ENCODE measurements around the gene ZFP3. TPM values are rescaled to one million over a fixed set of nuclear protein-coding genes. Genes with fewer than 3 reads are reported as not detected.
"Not testable (repeated sequence)": the region's sequence is repeated elsewhere in the genome, so short reads cannot be mapped to it uniquely, and the experiment has no call there.

The ZFP3 gene
- polyA plus RNA-seq, 1 experiment = 2.0 TPM

- Histone ChIP-seq H3K27me3 (ENCODE audit: control insufficient read depth, insufficient read depth, low read length) (peaks cover 1% of the 10 kb centered on the region; the same call in 1 of the 2 replicates), H3K4me3 (ENCODE audit: low read depth, low read length) (no peak overlapping the region), H3K36me3 (ENCODE audit: control insufficient read depth, insufficient read depth, low read length) (no peaks in the 10 kb centered on the region)
- POLR2A ChIA-PET = interaction anchor here (0.6 kb wide), 1 partner anchor 30 kb away, joined by 6 read pairs; no protein-coding TSS in a partner anchor
- no peak for TF ChIP-seq CTCF (IDR thresholded peaks at IDR 0.05; ENCODE audit: insufficient read depth, low read depth, low read length)
- no peak for DNase-seq (ENCODE audit: low read depth)
- CTCF ChIA-PET = interaction anchor here (0.7 to 1.9 kb wide), 3 partner anchors 9 to 27 kb away, joined by 3 to 5 read pairs (median 3); no protein-coding TSS in a partner anchor
These were observed 22.7 kb upstream of the ZFP3 start for GRCh38 chr17:5055543-5055942.

GRCh38 chr17:5065227-5065744 lies 13.0 kb upstream of the ZFP3 start:
- TF ChIP-seq CTCF (IDR thresholded peaks at IDR 0.05; ENCODE audit: insufficient read depth, low read depth, low read length) = no peak
- ChIA-PET CTCF (no interaction called here), POLR2A (no interaction called here)
- Histone ChIP-seq H3K36me3 (ENCODE audit: control insufficient read depth, insufficient read depth, low read length) (no peaks in the 10 kb centered on the region), H3K27me3 (ENCODE audit: control insufficient read depth, insufficient read depth, low read length) (peaks cover 6% of the 10 kb centered on the region; the same call in 1 of the 2 replicates), H3K4me3 (ENCODE audit: low read depth, low read length) (no peak overlapping the region)
- no peak for DNase-seq (ENCODE audit: low read depth)

GRCh38 chr17:5068236-5068635 lies 10.0 kb upstream of the ZFP3 start:
- ChIA-PET CTCF (interaction anchor here (0.8 kb wide), 1 partner anchor 38 kb away, joined by 3 read pairs; no protein-coding TSS in a partner anchor), POLR2A (no interaction called here)
- Histone ChIP-seq H3K36me3 (ENCODE audit: control insufficient read depth, insufficient read depth, low read length) (no peaks in the 10 kb centered on the region), H3K4me3 (ENCODE audit: low read depth, low read length) (no peak overlapping the region), H3K27me3 (ENCODE audit: control insufficient read depth, insufficient read depth, low read length) (peaks cover 5% of the 10 kb centered on the region; the same call in 1 of the 2 replicates)
- TF ChIP-seq CTCF (IDR thresholded peaks at IDR 0.05; ENCODE audit: insufficient read depth, low read depth, low read length) = no peak
- no peak for DNase-seq (ENCODE audit: low read depth)

GRCh38 chr17:5069724-5070123 lies 8.5 kb upstream of the ZFP3 start:
- TF ChIP-seq CTCF (IDR thresholded peaks at IDR 0.05; ENCODE audit: insufficient read depth, low read depth, low read length) = no peak
- no peak for DNase-seq (ENCODE audit: low read depth)
- ChIA-PET POLR2A (no interaction called here), CTCF (no interaction called here)
- H3K36me3 ChIP-seq (ENCODE audit: control insufficient read depth, insufficient read depth, low read length) = no peaks in the 10 kb centered on the region
- H3K27me3 ChIP-seq (ENCODE audit: control insufficient read depth, insufficient read depth, low read length) = peaks cover 3% of the 10 kb centered on the region; the same call in 1 of the 2 replicates
- H3K4me3 ChIP-seq (ENCODE audit: low read depth, low read length) = no peak overlapping the region

- not testable (repeated sequence) for DNase-seq (ENCODE audit: low read depth); H3K4me3 ChIP-seq (ENCODE audit: low read depth, low read length)
These were observed 2.8 kb upstream of the ZFP3 start for GRCh38 chr17:5075472-5075871.

GRCh38 chr17:5077275-5077674 lies 992 bp upstream of the ZFP3 start:
- H3K36me3 ChIP-seq (ENCODE audit: control insufficient read depth, insufficient read depth, low read length); DNase-seq (ENCODE audit: low read depth); CTCF ChIA-PET; H3K4me3 ChIP-seq (ENCODE audit: low read depth, low read length); POLR2A ChIA-PET; H3K27me3 ChIP-seq (ENCODE audit: control insufficient read depth, insufficient read depth, low read length): not testable (repeated sequence)

More at GRCh38 chr17:5075472-5075871, 2.8 kb upstream of the ZFP3 start:
- H3K36me3 ChIP-seq (ENCODE audit: control insufficient read depth, insufficient read depth, low read length); H3K27me3 ChIP-seq (ENCODE audit: control insufficient read depth, insufficient read depth, low read length); CTCF ChIA-PET: not testable (repeated sequence)
- POLR2A ChIA-PET = interaction anchor here (0.5 kb wide), 1 partner anchor 437 kb away, joined by 3 read pairs; no protein-coding TSS in a partner anchor

Data from BJ (cell line).